Measurements from ENCODE around the gene AFF1. TPM values are rescaled to one million over a fixed set of nuclear protein-coding genes. Genes with fewer than 3 reads are reported as not detected.
A peak's percentile ranks its signal among the peaks of the same experiment; 100 is the strongest.
"Not testable (repeated sequence)": the region's sequence is repeated elsewhere in the genome, so short reads cannot be mapped to it uniquely, and the experiment has no call there.

The AFF1 gene
- total RNA-seq, 1 experiment from 2014 or later = 17.1 TPM

DNA sequence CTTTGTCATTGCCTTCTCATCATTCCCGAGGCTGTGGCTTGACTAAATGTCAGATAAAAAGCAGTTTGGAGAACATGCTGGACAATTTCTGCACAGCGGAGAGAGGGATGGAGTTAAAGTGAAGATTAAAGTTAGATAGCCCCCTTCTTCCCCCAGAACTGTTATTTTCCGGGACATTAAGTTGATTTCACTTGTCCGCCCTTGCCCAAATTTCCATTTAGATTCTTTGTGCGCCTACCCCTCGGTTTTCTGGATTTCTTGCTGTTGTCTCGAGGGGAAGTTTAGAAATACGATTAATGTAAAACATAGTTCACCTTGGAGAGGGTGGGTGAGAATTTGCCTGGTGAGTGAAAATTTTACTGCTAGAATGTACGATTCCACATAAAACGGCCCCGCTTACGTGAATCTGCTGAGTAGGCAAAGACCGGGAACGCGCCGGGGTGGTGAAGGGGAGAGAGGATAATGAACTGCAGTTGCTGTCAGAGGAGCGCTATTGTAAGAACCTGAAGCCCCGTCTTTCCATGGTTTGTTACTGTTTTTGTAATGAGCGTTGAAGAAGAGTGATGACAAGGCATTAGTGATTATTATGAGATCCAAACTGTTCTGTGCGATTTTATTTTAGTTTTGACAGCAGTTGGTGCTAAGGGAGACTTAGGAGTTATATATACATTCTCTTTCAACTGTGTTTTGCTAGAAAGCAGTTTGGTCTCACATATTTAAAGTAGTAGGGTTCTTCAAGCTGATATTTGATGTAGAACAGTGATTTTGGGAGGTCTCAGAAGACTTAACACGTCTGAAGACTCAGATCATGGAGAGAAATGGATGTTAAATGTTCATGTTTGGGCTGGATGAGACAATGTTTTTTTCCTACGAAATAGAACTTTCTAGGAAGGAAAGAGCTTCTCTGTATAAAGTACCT, 73.0 kb downstream of the AFF1 start:
- DNase-seq (ENCODE audit: low read depth) = peak; percentile 54

DNA sequence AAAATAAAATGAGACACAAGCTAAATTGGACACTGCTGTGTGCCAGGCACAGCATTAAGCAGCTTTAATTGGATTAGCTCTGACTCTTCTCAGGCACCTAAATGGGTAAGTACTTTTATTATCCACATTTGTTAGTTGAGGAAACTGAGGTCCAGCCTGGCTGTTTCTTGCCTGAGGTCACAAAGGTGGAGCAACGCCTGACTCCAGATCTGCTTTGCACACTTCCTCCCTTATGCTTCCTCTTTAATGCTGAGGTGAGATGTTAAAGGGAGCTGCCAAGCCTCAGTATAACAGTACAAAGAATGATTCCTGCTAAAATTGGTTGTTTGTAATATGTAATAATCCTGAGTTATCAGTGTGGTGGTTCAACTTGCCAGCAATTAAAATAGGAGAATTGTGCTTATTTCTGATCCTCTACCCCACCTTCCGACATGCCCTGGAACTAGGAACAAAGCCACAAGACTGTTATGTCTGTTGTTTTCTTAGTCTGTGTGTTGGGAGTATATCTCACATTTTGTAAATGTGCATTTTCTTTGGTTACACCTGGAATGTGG, 74.4 kb downstream of the AFF1 start:
- no peak for DNase-seq (ENCODE audit: low read depth)

DNA sequence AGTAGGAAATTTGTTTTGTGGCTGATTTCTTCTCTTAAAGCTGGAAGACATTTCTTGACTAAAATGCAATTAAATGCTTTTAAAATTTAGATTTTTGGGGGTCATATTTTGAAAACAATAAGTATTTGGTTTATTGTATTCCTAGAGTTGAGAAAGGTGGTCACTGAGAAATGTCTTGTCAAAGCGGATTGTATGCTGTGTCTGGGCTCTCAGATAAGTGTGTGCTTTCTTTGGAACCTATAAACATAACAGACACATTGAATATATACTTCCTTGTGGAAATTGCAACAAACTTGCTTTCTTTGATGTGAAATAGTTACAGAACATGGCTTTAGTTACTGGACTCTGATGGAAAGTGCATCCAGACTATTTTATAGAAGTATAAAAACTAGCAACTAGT, 75.4 kb downstream of the AFF1 start:
- DNase-seq (ENCODE audit: low read depth) = no peak

DNA sequence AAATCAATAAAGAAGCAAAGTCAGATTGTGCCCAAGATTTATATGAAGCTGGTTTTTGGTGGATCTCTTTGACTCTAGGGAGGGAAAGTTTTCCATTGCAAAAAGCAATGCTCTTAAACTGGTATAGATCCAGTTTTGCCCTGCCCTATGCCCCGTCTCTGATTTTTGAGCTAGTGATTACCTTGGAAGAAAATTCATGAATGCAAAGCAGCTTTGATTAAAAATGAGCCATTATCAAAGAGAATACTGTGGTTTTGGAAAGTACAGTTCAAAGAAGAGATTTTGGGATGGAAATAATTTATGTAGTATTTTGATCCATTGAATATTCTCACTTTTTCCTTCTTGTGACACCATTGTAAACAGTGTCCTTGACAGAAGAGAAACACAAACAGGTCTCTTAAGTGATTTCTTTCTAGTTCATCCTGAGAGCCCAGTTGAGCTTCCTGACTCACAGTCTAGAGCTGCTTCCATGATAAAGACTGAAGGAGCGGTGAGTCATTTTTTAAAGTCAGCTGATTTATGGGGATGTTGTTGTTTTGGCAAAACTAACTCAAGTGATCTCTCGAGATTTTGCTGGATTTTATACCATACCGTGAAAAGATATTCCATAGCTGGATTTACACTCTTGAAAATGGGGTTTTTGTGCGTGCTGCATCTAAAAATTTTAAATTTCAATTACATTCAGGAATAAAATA, 76.7 kb downstream of the AFF1 start:
- peak; percentile 91 for DNase-seq (ENCODE audit: low read depth)

DNA sequence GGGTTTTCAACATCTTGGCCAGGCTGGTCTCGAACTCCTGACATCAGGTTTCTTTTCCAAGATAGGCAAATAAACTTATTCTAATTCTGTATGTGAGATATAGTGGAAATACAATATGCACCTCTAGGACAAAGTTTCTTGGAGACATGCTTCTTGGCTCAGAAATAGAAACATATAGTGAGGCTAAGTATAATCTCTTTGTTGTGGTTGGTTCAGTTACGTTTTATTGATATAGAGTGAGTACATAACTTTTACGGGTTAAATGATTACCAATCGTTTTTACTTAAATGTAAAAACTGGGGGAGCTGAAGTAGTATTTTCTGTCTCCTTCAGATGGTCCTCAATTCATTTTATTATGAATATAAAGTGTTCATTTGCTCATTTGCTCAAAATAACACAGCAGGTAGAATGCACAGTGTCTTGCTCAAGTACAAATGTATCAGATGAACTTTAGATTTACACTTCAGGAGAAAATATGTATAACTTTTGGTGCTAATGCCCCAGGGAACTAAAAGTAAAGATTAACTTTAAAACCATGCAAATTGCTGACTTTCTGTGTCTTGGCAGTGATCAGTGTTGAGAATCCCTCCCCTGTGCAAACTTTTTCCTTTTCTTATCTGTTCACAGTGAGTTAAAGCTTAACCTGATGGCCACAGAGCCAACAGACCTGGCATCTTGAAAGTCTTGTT, 77.6 kb downstream of the AFF1 start:
- no peak for DNase-seq (ENCODE audit: low read depth)

DNA sequence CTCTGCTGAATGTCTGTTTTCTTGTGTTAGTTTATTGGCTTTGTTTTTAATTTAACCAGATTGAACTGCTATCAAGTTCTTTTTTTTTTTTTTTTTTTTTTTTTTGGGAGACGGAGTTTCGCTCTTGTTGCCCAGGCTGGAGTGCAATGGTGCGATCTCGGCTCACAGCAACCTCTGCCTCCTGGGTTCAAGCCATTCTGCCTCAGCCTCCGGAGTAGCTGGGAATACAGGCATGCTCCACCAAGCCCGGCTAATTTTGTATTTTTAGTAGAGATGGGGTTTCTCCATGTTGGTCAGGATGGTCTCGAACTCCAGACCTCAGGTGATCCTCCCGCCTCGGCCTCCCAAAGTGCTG, 78.1 kb downstream of the AFF1 start:
- DNase-seq (ENCODE audit: low read depth) = not testable (repeated sequence)

DNA sequence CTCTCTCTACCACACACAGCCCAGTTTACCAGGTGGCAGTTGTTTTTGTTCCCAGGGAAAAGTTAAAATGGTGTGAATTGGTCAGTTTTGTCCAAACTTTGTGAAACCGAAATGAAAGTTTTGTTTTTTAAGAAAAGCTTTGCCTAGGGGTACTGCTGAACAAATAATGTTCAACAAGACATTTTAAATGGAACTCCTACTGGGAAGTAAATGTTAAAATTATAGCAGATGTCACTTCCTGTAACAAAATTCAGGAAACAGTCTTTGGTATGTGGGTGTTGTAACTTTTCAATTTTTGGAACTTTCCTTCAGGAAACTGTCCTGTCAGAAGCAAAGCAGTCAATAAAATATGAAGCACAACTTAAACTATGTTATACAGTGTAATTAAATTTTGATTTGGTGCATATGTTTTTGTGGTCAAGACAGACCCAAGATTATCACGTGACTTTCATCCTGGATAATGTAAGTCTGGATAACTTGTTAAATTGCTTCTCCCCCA, 79.5 kb downstream of the AFF1 start:
- peak; percentile 10 for DNase-seq (ENCODE audit: low read depth)

DNA sequence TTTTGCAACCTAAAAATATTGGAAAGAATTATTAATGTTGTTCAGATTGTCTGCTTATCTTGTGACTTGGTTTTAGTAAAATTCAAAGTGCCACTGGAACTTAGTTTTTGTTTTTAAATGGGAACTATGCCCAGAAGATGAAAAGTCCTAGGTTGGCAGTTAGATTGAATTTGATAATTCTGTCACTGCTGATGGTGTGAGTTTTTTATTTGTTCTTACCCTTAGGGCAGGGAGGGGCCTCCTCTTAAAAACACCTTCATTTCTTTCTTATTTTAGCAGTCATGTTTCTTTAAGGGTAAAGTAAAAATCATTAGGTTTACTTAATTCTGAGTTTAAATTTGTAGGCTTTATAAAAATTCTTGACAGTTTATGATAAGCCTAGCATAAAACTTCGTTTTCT, 80.6 kb downstream of the AFF1 start:
- DNase-seq (ENCODE audit: low read depth) = no peak

DNA sequence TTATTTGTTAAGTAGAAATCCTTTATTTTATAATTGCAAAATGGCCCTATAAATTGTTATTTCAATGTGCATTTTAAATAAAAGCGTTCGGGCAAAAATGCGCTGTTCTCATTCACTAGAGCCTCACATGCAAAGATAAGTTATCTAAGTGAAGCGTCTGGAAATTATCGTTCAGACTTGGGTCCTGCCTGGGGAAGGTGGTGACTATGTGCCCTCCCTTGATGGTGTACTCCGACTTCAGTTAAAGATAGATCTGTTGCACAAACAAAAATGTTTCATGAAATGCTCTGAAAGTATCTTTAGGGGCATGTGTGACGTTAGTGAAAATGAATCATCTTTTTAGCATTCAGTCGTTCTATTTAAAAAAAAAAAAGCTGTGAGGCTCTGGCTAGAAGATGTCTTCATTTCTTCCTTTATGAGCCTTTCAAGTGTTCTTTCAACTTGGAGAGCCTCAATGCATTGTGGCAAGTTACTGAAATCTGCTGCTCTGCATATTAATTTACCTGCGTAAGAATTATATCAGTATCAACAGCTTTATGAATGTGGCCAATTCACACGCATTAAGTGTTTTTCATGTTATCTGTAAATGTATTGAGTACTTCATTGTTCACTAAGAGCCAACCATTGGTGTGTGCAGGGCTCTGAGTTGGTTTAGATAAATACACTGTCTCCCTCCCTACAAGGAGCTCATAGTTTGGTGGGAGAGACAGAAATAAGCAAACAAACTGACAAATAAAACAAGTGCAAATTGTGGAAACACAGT, 83.0 kb downstream of the AFF1 start:
- DNase-seq (ENCODE audit: low read depth) = no peak

DNA sequence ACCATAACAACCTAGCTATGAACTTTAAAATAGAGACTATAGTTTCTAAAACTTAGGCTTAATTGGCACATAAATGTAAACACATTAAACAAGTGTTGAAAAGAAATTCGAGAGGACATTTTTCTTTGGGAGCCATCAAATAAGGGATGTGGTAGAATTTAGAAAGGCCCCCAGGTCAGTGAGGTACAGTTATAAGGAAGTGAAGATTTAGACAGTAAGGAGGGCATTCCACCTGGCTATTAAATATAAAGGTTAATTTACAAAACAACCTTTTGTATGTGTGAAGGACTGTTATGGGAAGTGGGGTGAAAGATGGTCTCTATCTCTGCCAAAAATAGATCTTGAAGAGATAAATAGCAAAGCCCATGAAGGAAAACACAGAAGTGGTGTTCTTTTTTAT, 83.9 kb downstream of the AFF1 start:
- DNase-seq (ENCODE audit: low read depth) = no peak

DNA sequence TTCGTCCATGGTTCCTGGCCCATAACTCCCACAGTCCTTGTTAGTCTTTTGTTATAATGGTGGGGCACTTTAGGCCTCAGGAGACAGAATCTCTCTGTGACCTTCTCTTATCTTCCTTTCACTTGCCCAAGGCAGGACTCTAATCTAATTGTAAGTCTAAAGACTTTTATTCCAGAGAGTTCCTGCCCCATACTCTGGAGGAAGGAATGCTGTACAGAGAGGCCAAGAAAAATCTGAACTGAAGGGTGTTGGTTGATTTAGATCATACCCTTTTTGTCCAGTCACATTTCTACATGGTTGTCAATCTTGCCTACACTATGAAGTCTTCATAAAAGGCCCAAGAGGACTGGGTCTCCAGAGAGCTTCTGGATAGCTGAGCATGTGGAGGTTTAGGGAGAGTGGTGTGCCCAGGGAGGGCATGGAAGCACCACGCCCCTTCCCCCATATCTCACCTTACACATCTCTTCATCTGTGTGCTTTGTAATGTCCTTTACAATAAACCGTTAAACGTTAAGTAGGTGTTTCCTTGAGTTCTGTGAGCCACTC, 84.5 kb downstream of the AFF1 start:
- DNase-seq (ENCODE audit: low read depth) = no peak

DNA sequence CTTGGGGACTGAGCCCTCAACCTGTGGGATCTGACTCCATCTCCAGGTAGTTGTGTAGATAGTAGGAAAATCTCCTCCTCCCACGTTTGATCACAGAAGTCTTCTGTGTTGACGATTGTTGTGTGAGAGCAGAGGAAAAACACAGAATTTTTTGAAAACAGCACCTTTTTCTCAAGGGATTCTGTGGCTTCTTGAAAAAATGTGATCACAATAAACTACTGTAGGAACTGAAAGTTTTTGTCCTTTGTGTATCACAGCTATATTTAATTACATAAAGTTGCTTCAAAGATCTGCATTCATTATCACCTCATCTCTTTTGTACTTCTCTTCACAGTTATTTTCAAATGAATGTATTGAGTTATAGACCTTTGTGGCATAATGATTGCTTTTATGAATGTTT, 85.1 kb downstream of the AFF1 start:
- no peak for DNase-seq (ENCODE audit: low read depth)

DNA sequence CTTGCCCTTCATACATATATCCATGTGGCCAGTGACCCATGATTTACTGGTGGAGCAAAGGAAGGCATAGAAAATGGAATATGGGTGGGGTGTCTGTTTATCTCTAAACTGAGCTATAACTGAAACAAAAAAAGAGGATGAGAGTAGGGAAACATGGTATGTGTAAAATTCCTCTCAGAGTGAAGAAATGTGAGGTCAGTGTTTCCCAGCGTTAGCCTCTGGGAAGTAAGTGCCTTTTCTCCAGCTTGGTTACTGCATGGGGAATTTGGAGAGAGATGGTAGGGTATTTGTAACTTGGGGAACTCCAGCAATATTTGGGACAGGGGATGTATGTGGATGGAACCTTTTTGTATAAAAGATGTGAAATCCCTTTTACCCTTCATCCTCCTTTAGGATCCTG, 89.4 kb downstream of the AFF1 start:
- DNase-seq (ENCODE audit: low read depth) = no peak

DNA sequence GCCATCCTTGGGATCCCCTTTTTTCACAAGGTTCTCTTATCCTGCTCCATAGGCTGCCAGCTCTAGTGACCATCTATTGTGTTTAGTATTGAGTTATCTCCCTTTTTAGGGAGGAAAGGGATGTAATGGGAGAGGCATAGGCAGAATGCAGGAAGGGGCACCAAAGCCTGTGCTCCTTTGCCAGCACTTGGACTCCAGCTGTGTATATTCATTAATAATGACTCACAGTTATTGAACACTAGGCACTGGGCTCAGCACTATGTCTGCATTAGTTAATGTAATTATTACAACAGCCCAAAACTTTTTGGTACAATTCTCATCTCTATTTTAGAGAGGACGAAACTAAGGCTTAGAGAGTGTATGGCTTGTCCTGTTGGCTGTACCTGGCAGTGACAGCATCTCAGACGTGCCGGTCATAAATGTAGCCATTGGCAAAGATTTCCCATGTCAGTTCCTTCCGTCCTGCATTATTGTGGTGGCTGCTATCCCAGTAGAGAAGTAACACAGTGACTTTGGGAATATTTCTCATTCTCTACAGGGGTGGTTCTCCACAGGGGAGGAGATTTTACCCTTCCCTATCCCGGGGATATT, 90.3 kb downstream of the AFF1 start:
- no peak for DNase-seq (ENCODE audit: low read depth)

DNA sequence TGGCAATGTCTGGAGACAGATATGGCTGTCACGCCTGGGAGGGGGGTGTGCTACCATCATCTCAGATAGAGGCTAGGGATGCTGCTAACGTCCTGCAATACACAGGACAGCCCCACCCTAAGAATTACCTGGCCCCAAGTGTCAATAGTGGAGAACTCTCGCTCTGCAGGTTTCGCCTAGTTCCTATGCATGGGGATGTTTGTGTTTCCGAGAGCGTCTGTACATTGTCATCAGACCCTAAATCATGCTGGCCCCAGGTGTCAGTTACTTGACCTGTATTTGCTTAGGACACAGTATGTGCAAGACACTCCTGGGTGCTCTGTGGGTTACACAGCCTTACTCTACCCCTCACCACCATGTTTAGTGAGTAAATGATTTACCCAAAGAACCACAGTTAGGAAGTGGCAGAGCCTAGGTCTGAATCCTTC, 90.8 kb downstream of the AFF1 start:
- DNase-seq (ENCODE audit: low read depth) = no peak

DNA sequence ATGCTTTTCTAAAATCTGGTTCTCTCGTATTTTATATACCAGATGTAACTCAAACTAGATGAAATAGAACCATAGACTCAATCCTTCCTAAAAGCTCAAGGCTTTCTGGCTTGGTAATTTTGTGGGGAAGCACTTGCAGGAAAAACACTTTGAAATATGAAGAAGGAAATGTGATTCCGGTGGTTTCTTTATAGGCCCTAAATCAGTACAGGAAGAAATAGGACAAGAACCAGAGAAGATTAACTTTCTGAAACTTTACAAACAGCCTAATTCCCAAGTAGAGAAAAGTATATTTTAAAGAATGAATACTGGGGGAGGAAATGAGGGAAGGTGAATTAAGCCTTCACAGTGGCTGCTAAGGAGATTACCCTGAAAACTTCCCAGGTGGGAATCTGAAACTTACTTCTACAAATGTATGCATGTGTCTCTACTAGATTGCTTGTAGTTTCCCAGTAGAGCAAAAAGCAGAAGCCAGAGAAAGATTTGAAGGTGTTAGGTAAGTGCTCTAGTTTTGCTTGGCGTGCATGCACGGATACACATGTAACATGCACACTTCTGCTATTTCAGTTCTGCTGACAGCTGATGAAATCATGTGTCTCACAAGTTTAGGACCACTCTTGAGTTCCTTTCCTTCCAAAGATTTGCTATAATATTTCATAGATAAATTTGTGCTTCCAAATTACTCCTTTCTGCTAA, 92.1 kb downstream of the AFF1 start:
- no peak for DNase-seq (ENCODE audit: low read depth)

DNA sequence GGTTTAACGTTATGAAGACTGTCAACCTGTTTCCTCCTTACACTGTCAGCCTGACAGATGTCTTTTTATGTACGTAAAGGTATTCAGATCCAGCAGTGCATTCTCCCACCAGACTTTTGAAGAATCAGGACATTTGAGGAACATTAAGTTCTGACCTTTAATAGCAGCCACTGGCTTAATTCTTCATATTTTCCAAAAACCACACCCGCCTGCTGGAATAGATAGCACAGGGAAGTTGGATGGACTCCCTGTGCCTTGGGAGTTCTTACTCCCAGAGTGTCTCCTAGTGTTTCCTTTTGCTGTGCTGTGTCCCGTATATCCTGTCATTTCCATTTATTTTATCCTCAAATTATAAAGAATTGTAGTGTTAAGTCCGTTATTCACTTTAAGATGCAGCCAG, 94.5 kb downstream of the AFF1 start:
- DNase-seq (ENCODE audit: low read depth) = no peak

DNA sequence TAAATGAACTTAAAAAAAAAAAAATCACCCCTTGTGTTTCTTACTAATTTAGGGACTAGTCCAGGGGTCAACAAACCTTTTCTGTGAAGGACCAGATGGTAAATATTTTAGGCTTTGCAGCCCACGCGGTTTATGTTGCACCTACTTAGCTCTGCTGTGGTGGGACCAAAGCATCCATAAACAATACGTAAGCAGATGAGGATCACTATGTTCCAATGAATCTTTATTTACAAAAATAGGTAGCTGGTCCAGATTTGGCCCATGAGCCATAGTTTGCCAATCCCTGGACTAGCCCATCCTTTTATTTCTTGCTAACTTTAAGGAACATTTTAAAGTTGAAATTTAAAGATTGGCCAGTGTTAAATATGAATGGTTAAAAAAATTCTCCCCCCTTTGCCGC, 95.3 kb downstream of the AFF1 start:
- DNase-seq (ENCODE audit: low read depth) = no peak

DNA sequence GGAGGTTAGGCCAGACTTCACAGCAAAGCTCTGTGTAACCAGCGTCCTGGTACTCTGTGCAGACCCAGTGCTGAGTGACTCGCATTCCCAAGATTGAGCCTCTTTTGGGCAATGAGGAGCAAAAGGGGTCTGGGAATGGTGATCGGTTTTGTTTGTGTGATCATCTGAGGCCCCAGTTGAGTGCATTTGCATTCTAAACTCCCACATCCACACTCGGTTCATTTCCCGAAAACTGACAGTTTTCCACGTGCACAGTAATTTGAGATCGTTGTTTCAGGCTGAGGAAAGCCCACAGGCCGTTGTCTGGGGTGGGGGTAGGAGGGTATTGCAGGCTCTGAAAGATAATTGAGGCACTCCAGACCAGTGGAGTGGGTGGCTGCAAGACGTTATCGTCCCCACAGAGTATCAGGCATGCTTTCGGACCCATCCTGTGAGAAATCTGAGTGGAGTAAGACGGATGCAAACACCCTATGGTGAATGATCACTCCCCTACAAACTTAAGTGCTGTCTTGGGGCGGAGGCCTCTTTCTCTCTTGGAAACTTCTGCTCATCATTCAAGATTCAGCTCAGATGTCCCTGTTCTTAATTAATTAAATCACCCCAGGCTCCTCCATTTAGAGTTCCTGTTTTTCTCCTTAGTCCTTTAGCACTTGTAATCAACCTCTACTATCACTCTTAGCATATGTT, 96.1 kb downstream of the AFF1 start:
- no peak for DNase-seq (ENCODE audit: low read depth)

DNA sequence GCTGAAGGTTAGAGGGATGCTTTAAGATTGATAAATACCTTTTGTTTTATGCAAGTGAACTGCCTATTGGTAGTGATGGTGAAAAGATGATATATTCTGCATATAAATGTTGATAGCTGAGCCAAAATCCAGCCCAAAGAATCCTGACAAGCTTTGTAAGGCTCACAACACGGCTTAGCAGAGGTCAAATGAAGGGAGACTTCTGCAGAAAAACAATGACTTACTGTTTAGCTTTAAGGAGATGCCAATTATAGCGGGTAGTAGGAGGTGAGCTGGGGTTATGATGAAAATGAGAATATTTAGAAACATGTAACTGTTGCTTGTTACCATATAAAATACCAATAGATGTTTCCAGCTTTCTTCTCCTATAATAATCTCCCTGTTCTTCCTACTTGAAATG, 97.1 kb downstream of the AFF1 start:
- peak; percentile 23 for DNase-seq (ENCODE audit: low read depth)
